GM10847 (cell line): ENCODE data around the gene HLX.

Experiments used
- POLR2A ChIP-seq: IDR thresholded peaks from 2 replicates; pipeline ENCODE4 v1.6.1; 2011; ENCODE audit not compliant: insufficient read length; ENCODE audit errors: extremely low read depth

HLX gene

GRCh38 chr1:220878191-220879075 is 810 bp upstream of the HLX start:
- no peak for TF ChIP-seq POLR2A

GRCh38 chr1:220879509-220880361 is 492 bp downstream of the HLX start:
- TF ChIP-seq POLR2A: no peak

GRCh38 chr1:220880362-220880670 is 1.1 kb downstream of the HLX start:
- TF ChIP-seq POLR2A: no peak

- no peak for TF ChIP-seq POLR2A
Measured at GRCh38 chr1:220880726-220881506, 1.7 kb downstream of the HLX start.

GRCh38 chr1:220882061-220882891 is 3.0 kb downstream of the HLX start:
- no peak for TF ChIP-seq POLR2A

- no peak for TF ChIP-seq POLR2A
Measured at GRCh38 chr1:220884109-220884980, 5.1 kb downstream of the HLX start.

GRCh38 chr1:220884981-220885918 is 6.0 kb downstream of the HLX start:
- no peak for TF ChIP-seq POLR2A

GRCh38 chr1:220885971-220886370 is 6.7 kb downstream of the HLX start:
- no peak for TF ChIP-seq POLR2A

GRCh38 chr1:220886470-220887201 is 7.4 kb downstream of the HLX start:
- TF ChIP-seq POLR2A: no peak

GRCh38 chr1:220887202-220887519 is 7.9 kb downstream of the HLX start:
- TF ChIP-seq POLR2A: no peak

- TF ChIP-seq POLR2A: no peak
Measured at GRCh38 chr1:220887520-220888416, 8.5 kb downstream of the HLX start.
